SK-N-SH treated with all-trans-retinoic acid at 6 μM for 48 hours (cell line): ENCODE results near the gene ZMIZ2.

Source experiments
- OSR1 ChIP-seq: fragments of 250-450 bp; sonication (Bioruptor Pico); IDR thresholded peaks from 2 replicates; pipeline ENCODE4 v1.8.0; 2022; ENCODE audit warnings: moderate library complexity, mild to moderate bottlenecking, inconsistent platforms
- PPARA ChIP-seq: fragments of 250-450 bp; sonication (Bioruptor Pico); IDR thresholded peaks from 2 replicates; pipeline ENCODE4 v1.5.0; 2020; ENCODE audit warnings: mild to moderate bottlenecking, borderline replicate concordance
- SNAI2 ChIP-seq: fragments of 250-450 bp; sonication (Bioruptor Pico); IDR thresholded peaks from 2 replicates; pipeline ENCODE4 v1.5.0; 2020; ENCODE audit warnings: mild to moderate bottlenecking, moderate library complexity
- TCF4 ChIP-seq: fragments of 250-450 bp; sonication (Bioruptor Pico); IDR thresholded peaks from 2 replicates; pipeline ENCODE4 v1.8.0; 2021; ENCODE audit warnings: mild to moderate bottlenecking, moderate library complexity, borderline replicate concordance
- ZFP3 ChIP-seq: fragments of 250-450 bp; sonication (Bioruptor Pico); IDR thresholded peaks from 2 replicates; pipeline ENCODE4 v1.5.0; 2020; ENCODE audit warnings: mild to moderate bottlenecking, moderate library complexity
- ZFP30 ChIP-seq: fragments of 450-650 bp; formaldehyde crosslinking; IDR thresholded peaks from 2 replicates; pipeline ENCODE4 v1.5.0; 2022; ENCODE audit warnings: mild to moderate bottlenecking, moderate library complexity
- TF ChIP-seq, protein P1 (sequence below): fragments of 250-450 bp; sonication (Bioruptor Pico); IDR thresholded peaks from 2 replicates; pipeline ENCODE4 v1.5.1; 2021; ENCODE audit warnings: mild to moderate bottlenecking, moderate library complexity
- TF ChIP-seq, protein P2 (sequence below): fragments of 250-450 bp; sonication (Bioruptor Pico); IDR thresholded peaks from 2 replicates; pipeline ENCODE4 v1.8.0; 2020; ENCODE audit warnings: mild to moderate bottlenecking, moderate library complexity, borderline replicate concordance
- TF ChIP-seq, protein P3 (sequence below): fragments of 250-450 bp; sonication (Bioruptor Pico); IDR thresholded peaks from 2 replicates; pipeline ENCODE4 v1.8.0; 2021; ENCODE audit warnings: low read depth, mild to moderate bottlenecking, moderate library complexity, borderline replicate concordance
- TF ChIP-seq, protein P4 (sequence below): fragments of 250-450 bp; sonication (Bioruptor Pico); IDR thresholded peaks from 2 replicates; pipeline ENCODE4 v1.5.1; 2020; ENCODE audit warnings: low read depth, mild to moderate bottlenecking, moderate library complexity
- TF ChIP-seq, protein P5 (sequence below): fragments of 250-450 bp; sonication (Bioruptor Pico); IDR thresholded peaks from 2 replicates; pipeline ENCODE4 v1.5.0; 2020; ENCODE audit warnings: mild to moderate bottlenecking, moderate library complexity

DNA sequence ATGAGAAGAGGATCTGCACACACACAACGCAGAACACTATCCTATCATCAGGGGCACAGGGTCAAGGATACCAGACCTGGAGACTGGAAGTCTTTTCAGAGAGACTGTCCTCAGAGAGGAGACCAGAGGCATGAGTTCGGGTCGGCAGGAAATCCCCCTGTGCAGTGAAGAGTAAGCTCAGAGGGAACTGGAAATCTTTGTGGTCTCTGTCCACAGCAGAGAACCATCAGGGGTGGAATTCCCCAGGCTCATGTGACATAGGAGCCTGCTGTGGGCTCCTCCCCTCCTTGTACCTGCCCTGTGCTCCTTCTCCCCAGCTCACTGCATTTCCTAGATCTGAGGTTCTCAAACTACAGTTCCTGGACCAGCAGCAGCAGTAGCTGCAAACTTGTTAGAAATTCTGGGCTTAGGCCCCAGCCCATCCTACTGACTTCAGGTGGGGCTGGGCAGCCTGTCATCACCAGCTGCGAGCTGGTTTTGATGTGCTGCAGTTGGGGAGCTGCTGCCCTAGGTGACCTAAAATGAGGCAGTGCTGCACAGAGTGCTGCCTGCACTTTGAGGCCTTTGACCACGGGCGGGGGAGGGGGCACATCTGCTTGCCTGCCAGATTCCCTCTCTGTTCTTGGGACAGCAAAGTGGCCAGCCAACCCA, 2.4 kb downstream of the ZMIZ2 start:
- TF ChIP-seq, protein P1, sequence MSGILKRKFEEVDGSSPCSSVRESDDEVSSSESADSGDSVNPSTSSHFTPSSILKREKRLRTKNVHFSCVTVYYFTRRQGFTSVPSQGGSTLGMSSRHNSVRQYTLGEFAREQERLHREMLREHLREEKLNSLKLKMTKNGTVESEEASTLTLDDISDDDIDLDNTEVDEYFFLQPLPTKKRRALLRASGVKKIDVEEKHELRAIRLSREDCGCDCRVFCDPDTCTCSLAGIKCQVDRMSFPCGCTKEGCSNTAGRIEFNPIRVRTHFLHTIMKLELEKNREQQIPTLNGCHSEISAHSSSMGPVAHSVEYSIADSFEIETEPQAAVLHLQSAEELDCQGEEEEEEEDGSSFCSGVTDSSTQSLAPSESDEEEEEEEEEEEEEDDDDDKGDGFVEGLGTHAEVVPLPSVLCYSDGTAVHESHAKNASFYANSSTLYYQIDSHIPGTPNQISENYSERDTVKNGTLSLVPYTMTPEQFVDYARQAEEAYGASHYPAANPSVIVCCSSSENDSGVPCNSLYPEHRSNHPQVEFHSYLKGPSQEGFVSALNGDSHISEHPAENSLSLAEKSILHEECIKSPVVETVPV (CRISPR knock-in tag) = no peak
- TF ChIP-seq, protein P2, sequence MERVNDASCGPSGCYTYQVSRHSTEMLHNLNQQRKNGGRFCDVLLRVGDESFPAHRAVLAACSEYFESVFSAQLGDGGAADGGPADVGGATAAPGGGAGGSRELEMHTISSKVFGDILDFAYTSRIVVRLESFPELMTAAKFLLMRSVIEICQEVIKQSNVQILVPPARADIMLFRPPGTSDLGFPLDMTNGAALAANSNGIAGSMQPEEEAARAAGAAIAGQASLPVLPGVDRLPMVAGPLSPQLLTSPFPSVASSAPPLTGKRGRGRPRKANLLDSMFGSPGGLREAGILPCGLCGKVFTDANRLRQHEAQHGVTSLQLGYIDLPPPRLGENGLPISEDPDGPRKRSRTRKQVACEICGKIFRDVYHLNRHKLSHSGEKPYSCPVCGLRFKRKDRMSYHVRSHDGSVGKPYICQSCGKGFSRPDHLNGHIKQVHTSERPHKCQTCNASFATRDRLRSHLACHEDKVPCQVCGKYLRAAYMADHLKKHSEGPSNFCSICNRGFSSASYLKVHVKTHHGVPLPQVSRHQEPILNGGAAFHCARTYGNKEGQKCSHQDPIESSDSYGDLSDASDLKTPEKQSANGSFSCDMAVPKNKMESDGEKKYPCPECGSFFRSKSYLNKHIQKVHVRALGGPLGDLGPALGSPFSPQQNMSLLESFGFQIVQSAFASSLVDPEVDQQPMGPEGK (CRISPR knock-in tag) = no peak
- TF ChIP-seq SNAI2 = no peak
- TF ChIP-seq, protein P3, sequence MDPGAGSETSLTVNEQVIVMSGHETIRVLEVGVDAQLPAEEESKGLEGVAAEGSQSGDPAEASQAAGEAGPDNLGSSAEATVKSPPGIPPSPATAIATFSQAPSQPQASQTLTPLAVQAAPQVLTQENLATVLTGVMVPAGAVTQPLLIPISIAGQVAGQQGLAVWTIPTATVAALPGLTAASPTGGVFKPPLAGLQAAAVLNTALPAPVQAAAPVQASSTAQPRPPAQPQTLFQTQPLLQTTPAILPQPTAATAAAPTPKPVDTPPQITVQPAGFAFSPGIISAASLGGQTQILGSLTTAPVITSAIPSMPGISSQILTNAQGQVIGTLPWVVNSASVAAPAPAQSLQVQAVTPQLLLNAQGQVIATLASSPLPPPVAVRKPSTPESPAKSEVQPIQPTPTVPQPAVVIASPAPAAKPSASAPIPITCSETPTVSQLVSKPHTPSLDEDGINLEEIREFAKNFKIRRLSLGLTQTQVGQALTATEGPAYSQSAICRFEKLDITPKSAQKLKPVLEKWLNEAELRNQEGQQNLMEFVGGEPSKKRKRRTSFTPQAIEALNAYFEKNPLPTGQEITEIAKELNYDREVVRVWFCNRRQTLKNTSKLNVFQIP (CRISPR knock-in tag) = no peak
- TF ChIP-seq, protein P4, sequence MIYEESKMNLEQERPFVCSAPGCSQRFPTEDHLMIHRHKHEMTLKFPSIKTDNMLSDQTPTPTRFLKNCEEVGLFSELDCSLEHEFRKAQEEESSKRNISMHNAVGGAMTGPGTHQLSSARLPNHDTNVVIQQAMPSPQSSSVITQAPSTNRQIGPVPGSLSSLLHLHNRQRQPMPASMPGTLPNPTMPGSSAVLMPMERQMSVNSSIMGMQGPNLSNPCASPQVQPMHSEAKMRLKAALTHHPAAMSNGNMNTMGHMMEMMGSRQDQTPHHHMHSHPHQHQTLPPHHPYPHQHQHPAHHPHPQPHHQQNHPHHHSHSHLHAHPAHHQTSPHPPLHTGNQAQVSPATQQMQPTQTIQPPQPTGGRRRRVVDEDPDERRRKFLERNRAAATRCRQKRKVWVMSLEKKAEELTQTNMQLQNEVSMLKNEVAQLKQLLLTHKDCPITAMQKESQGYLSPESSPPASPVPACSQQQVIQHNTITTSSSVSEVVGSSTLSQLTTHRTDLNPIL = no peak
- no peak for TF ChIP-seq ZFP3 (CRISPR knock-in tag)
- TF ChIP-seq OSR1 (CRISPR knock-in tag) = no peak
- TF ChIP-seq ZFP30 (CRISPR knock-in tag) = no peak
- TF ChIP-seq, protein P5, sequence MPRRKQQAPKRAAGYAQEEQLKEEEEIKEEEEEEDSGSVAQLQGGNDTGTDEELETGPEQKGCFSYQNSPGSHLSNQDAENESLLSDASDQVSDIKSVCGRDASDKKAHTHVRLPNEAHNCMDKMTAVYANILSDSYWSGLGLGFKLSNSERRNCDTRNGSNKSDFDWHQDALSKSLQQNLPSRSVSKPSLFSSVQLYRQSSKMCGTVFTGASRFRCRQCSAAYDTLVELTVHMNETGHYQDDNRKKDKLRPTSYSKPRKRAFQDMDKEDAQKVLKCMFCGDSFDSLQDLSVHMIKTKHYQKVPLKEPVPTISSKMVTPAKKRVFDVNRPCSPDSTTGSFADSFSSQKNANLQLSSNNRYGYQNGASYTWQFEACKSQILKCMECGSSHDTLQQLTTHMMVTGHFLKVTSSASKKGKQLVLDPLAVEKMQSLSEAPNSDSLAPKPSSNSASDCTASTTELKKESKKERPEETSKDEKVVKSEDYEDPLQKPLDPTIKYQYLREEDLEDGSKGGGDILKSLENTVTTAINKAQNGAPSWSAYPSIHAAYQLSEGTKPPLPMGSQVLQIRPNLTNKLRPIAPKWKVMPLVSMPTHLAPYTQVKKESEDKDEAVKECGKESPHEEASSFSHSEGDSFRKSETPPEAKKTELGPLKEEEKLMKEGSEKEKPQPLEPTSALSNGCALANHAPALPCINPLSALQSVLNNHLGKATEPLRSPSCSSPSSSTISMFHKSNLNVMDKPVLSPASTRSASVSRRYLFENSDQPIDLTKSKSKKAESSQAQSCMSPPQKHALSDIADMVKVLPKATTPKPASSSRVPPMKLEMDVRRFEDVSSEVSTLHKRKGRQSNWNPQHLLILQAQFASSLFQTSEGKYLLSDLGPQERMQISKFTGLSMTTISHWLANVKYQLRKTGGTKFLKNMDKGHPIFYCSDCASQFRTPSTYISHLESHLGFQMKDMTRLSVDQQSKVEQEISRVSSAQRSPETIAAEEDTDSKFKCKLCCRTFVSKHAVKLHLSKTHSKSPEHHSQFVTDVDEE = no peak
- no peak for TF ChIP-seq PPARA (CRISPR knock-in tag)
- no peak for TF ChIP-seq TCF4 (CRISPR knock-in tag)
